ENCODE results near the gene MPP2.
A peak's percentile ranks its signal among the peaks of the same experiment; 100 is the strongest.

DNA sequence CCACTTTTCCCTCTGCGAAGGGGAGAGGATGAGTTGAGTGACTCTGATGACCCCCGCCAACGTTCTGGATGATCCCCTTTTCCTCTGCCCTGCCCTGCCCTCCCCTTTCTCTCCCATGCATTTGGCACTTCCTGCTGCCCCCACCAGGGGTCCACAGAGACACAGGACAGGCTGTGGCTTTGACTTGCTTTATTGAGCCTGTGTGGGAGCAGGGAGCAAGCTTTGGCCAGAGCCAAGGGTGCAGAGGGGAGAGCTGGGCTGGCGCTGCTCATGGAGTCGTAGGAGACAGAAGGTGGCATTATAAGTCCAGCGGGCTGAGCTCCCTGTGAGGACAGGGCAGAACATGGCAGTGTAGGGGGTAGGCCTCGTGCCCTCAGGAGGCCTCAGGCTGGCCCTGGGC lies 33.3 kb upstream of the MPP2 start:
- TF ChIP-seq EZH2 (IDR thresholded peaks at IDR 0.05; ENCODE audit: borderline replicate concordance, low read length): no peak
- TF ChIP-seq, protein P1, sequence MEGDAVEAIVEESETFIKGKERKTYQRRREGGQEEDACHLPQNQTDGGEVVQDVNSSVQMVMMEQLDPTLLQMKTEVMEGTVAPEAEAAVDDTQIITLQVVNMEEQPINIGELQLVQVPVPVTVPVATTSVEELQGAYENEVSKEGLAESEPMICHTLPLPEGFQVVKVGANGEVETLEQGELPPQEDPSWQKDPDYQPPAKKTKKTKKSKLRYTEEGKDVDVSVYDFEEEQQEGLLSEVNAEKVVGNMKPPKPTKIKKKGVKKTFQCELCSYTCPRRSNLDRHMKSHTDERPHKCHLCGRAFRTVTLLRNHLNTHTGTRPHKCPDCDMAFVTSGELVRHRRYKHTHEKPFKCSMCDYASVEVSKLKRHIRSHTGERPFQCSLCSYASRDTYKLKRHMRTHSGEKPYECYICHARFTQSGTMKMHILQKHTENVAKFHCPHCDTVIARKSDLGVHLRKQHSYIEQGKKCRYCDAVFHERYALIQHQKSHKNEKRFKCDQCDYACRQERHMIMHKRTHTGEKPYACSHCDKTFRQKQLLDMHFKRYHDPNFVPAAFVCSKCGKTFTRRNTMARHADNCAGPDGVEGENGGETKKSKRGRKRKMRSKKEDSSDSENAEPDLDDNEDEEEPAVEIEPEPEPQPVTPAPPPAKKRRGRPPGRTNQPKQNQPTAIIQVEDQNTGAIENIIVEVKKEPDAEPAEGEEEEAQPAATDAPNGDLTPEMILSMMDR (conservative IDR thresholded peaks at IDR 0.05 in 1 of 2, IDR thresholded peaks at IDR 0.05 in 1 of 2; ENCODE audit: extremely low read depth in 1 of 2, insufficient read depth in 1 of 2, low read depth in 1 of 2, low read length in 2 of 2): peak; percentile 40 to 45

All from mammary epithelial cell (primary cell).